ENCODE measurements around the gene C2CD4D.
A peak's percentile ranks its signal among the peaks of the same experiment; 100 is the strongest.

Gene C2CD4D

GRCh38 chr1:151816548-151817352 lies 22.9 kb downstream of the C2CD4D start:
- Histone ChIP-seq H3K4me1 (ENCODE audit: insufficient read depth, low read length) (peaks cover 64% of the 10 kb centered on the region), H3K79me2 (ENCODE audit: insufficient read depth, low read length) (peaks cover 11% of the 10 kb centered on the region), H3K4me2 (ENCODE audit: insufficient read depth, low read length) (peak overlapping the region; percentile 55), H3K27ac (ENCODE audit: low read length) (peak overlapping the region; percentile 96), H4K20me1 (ENCODE audit: insufficient read depth, low read length) (no peaks in the 10 kb centered on the region), H2AFZ (ENCODE audit: low read depth, low read length) (peak overlapping the region; percentile 40), H3K4me3 (ENCODE audit: low read depth in 1 of 2, low read length in 2 of 2) (peak overlapping the region in 1 of 2 experiments; percentile 32; a peak in 2 of 4 replicates), H3K9ac (ENCODE audit: low read depth, low read length) (peak overlapping the region; percentile 50), H3K36me3 (ENCODE audit: insufficient read depth, low read length) (peaks cover 32% of the 10 kb centered on the region), H3K27me3 (ENCODE audit: insufficient read depth, low read length, poor library complexity) (no peaks in the 10 kb centered on the region), H3K9me3 (ENCODE audit: insufficient read depth, low read length, severe bottlenecking) (no peaks in the 10 kb centered on the region)
- ATAC-seq (ENCODE audit: insufficient read depth, low read depth) (no peak), DNase-seq (no peak)
- TF ChIP-seq, protein P1, sequence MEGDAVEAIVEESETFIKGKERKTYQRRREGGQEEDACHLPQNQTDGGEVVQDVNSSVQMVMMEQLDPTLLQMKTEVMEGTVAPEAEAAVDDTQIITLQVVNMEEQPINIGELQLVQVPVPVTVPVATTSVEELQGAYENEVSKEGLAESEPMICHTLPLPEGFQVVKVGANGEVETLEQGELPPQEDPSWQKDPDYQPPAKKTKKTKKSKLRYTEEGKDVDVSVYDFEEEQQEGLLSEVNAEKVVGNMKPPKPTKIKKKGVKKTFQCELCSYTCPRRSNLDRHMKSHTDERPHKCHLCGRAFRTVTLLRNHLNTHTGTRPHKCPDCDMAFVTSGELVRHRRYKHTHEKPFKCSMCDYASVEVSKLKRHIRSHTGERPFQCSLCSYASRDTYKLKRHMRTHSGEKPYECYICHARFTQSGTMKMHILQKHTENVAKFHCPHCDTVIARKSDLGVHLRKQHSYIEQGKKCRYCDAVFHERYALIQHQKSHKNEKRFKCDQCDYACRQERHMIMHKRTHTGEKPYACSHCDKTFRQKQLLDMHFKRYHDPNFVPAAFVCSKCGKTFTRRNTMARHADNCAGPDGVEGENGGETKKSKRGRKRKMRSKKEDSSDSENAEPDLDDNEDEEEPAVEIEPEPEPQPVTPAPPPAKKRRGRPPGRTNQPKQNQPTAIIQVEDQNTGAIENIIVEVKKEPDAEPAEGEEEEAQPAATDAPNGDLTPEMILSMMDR (IDR thresholded peaks at IDR 0.05; ENCODE audit: borderline replicate concordance, extremely low read depth, low read length, poor library complexity, severe bottlenecking) = no peak

DNA sequence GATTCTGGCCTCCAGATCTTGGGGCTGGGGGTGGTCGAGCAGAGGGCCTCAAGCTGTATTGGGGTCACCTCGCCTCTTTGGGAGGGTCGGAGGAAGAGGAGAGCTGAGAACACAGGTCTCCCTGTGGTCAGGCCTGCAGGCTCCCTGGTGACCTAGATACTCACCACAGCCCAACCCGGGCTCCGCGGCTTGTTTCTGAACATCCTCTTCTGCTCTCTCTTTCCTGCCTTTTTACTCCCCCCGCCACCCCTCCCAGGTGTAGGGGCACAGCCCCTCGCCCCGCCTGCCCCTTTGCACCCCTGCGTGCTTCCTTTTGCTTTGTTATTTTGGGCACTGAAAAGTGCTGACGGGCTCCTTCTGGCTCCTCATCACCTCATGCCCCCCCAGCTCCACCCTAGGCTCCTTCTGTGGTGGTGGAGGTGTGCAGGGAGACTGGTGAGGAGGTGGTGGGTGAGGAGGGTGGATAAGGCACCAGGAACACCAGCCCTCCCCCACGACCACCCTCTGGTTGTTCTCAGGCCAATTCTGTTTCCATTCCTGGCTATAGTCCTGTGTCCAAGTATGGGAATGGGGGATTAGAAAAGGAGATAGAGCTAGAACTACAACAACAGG lies 23.8 kb downstream of the C2CD4D start:
- DNase-seq = peak; percentile 30
- no peaks in the 10 kb centered on the region for H4K20me1 ChIP-seq (ENCODE audit: insufficient read depth, low read length)
- no peaks in the 10 kb centered on the region for H3K9me3 ChIP-seq (ENCODE audit: insufficient read depth, low read length, severe bottlenecking)
- H2AFZ ChIP-seq (ENCODE audit: low read depth, low read length) = no peak overlapping the region
- no peak overlapping the region; the same call in 1 of the 2 replicates for H3K4me2 ChIP-seq (ENCODE audit: insufficient read depth, low read length)
- no peak overlapping the region for H3K4me3 ChIP-seq (ENCODE audit: low read depth in 1 of 2, low read length in 2 of 2)
- H3K27ac ChIP-seq (ENCODE audit: low read length) = peak overlapping the region; percentile 96
- TF ChIP-seq, protein P1 (IDR thresholded peaks at IDR 0.05; ENCODE audit: borderline replicate concordance, extremely low read depth, low read length, poor library complexity, severe bottlenecking) = no peak
- TF ChIP-seq EZH2 (IDR thresholded peaks at IDR 0.05; ENCODE audit: borderline replicate concordance, low read depth, low read length, severe bottlenecking) = no peak
- peaks cover 39% of the 10 kb centered on the region for H3K36me3 ChIP-seq (ENCODE audit: insufficient read depth, low read length)
- peak overlapping the region; percentile 50 for H3K9ac ChIP-seq (ENCODE audit: low read depth, low read length)
- ATAC-seq (ENCODE audit: insufficient read depth, low read depth) = no peak
- peaks cover 55% of the 10 kb centered on the region for H3K4me1 ChIP-seq (ENCODE audit: insufficient read depth, low read length)
- no peaks in the 10 kb centered on the region for H3K27me3 ChIP-seq (ENCODE audit: insufficient read depth, low read length, poor library complexity)
- H3K79me2 ChIP-seq (ENCODE audit: insufficient read depth, low read length) = peaks cover 11% of the 10 kb centered on the region

DNA sequence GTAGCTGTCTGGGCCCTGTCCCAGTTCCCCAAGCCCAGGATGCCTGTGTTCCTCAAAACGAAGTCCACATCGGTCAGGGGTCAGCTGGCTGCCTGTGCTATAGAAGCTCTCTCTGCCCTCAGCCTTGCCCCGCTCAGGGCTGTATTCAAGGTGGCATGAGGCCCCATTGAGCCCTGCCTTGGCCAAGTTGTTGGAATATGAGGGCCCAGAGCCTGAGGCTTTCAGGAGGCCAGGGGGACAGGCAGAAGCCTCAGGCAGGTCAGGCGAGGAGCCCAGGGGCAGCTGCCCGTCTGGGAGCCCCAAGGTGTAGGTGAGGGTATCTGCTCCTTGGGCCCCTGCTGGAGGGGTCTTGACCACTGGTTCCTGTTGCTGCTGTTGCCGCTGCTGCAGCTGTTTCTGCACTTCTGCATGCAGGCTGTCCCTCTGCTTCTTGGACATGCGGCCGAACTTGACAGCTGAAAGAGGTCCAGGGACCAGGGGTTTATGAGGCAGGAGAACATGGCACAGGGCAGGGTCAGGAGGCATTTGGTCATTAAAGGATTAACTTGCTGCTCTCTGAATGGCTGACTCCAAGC lies 24.6 kb downstream of the C2CD4D start:
- Histone ChIP-seq H3K79me2 (ENCODE audit: insufficient read depth, low read length) (peaks cover 11% of the 10 kb centered on the region), H2AFZ (ENCODE audit: low read depth, low read length) (no peak overlapping the region), H3K4me2 (ENCODE audit: insufficient read depth, low read length) (no peak overlapping the region), H3K27ac (ENCODE audit: low read length) (peak overlapping the region; percentile 96; the same call in 1 of the 2 replicates), H3K9me3 (ENCODE audit: insufficient read depth, low read length, severe bottlenecking) (no peaks in the 10 kb centered on the region), H3K4me1 (ENCODE audit: insufficient read depth, low read length) (peaks cover 47% of the 10 kb centered on the region), H3K4me3 (ENCODE audit: low read depth in 1 of 2, low read length in 2 of 2) (no peak overlapping the region), H3K27me3 (ENCODE audit: insufficient read depth, low read length, poor library complexity) (no peaks in the 10 kb centered on the region), H3K9ac (ENCODE audit: low read depth, low read length) (no peak overlapping the region), H3K36me3 (ENCODE audit: insufficient read depth, low read length) (peaks cover 39% of the 10 kb centered on the region), H4K20me1 (ENCODE audit: insufficient read depth, low read length) (no peaks in the 10 kb centered on the region)
- no peak for TF ChIP-seq EZH2 (IDR thresholded peaks at IDR 0.05; ENCODE audit: borderline replicate concordance, low read depth, low read length, severe bottlenecking)
- DNase-seq (no peak), ATAC-seq (ENCODE audit: insufficient read depth, low read depth) (no peak)

DNA sequence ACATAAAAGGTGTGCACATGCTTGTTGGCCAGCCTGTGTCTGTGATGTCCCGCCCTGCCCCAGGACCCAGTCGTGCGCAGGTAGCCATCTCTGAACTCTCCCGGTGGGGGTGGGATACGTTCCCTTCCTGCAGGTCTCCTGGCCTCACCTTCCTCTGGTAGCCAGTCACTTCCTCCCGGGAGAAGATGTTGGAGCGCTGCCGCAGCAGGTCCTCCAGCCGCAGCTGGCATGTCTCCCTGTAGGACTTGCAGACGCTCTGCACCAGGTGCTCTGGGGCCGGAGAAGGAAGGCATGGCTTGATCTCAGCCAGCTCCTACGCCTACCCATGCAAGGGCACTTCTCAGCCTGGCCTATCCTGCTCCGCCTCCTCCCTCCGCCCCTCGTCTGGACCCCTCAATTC lies 25.2 kb downstream of the C2CD4D start:
- Histone ChIP-seq H3K27ac (ENCODE audit: low read length) (no peak overlapping the region), H3K4me3 (ENCODE audit: low read depth in 1 of 2, low read length in 2 of 2) (no peak overlapping the region), H3K36me3 (ENCODE audit: insufficient read depth, low read length) (peaks cover 39% of the 10 kb centered on the region), H2AFZ (ENCODE audit: low read depth, low read length) (no peak overlapping the region), H3K79me2 (ENCODE audit: insufficient read depth, low read length) (peaks cover 8% of the 10 kb centered on the region), H3K9ac (ENCODE audit: low read depth, low read length) (no peak overlapping the region), H3K4me2 (ENCODE audit: insufficient read depth, low read length) (no peak overlapping the region), H3K27me3 (ENCODE audit: insufficient read depth, low read length, poor library complexity) (no peaks in the 10 kb centered on the region), H4K20me1 (ENCODE audit: insufficient read depth, low read length) (no peaks in the 10 kb centered on the region), H3K9me3 (ENCODE audit: insufficient read depth, low read length, severe bottlenecking) (no peaks in the 10 kb centered on the region), H3K4me1 (ENCODE audit: insufficient read depth, low read length) (peaks cover 41% of the 10 kb centered on the region)
- DNase-seq (no peak), ATAC-seq (ENCODE audit: insufficient read depth, low read depth) (no peak)
- no peak for TF ChIP-seq EZH2 (IDR thresholded peaks at IDR 0.05; ENCODE audit: borderline replicate concordance, low read depth, low read length, severe bottlenecking)
- TF ChIP-seq, protein P1 (IDR thresholded peaks at IDR 0.05; ENCODE audit: borderline replicate concordance, extremely low read depth, low read length, poor library complexity, severe bottlenecking) = no peak

Data from DND-41 (cell line).